ENCODE measurements around the gene GNPTG. TPM values are rescaled to one million over a fixed set of nuclear protein-coding genes. Genes with fewer than 3 reads are reported as not detected.

Gene GNPTG
- total and polyA plus RNA-seq, 9 donors: 37.6 to 46.8 (median 40.3) TPM

GRCh38 chr16:1318268-1318545 lies 33.5 kb upstream of the GNPTG start:
- 82% methylated on average over 9 of the region's 9 CpGs for WGBS (ENCODE audit: insufficient coverage)

GRCh38 chr16:1319041-1319440 lies 32.7 kb upstream of the GNPTG start:
- Histone ChIP-seq H3K36me3 (ENCODE audit: control insufficient read depth, insufficient read depth, low read length) (peaks cover 95% of the 10 kb centered on the region), H3K27me3 (ENCODE audit: control insufficient read depth, insufficient read depth, low read length) (no peaks in the 10 kb centered on the region), H3K27ac (ENCODE audit: low read length) (no peak overlapping the region), H3K4me1 (ENCODE audit: control insufficient read depth, insufficient read depth, low read length) (no peaks in the 10 kb centered on the region), H3K4me3 (ENCODE audit: low read length) (no peak overlapping the region), H3K9me3 (replicated peaks; ENCODE audit: control insufficient read depth, low read depth, low read length) (no peaks in the 10 kb centered on the region)
- no peak for DNase-seq
- 92% methylated on average over 33 of the region's 33 CpGs for WGBS (ENCODE audit: insufficient coverage)

More at GRCh38 chr16:1318268-1318545, 33.5 kb upstream of the GNPTG start:
- no peak overlapping the region for H3K27ac ChIP-seq (ENCODE audit: low read length)
- peaks cover 94% of the 10 kb centered on the region for H3K36me3 ChIP-seq (ENCODE audit: control insufficient read depth, insufficient read depth, low read length)
- H3K4me1 ChIP-seq (ENCODE audit: control insufficient read depth, insufficient read depth, low read length): no peaks in the 10 kb centered on the region
- H3K27me3 ChIP-seq (ENCODE audit: control insufficient read depth, insufficient read depth, low read length): no peaks in the 10 kb centered on the region
- no peak overlapping the region for H3K4me3 ChIP-seq (ENCODE audit: low read length)
- H3K9me3 ChIP-seq (replicated peaks; ENCODE audit: control insufficient read depth, low read depth, low read length): no peaks in the 10 kb centered on the region
- no peak for DNase-seq

GRCh38 chr16:1320097-1320496 lies 31.6 kb upstream of the GNPTG start:
- no peak overlapping the region for H3K27ac ChIP-seq (ENCODE audit: low read length)
- no peak overlapping the region for H3K4me3 ChIP-seq (ENCODE audit: low read length)
- WGBS (ENCODE audit: insufficient coverage): 85% methylated on average over 11 of the region's 12 CpGs
- DNase-seq: no peak
- H3K4me1 ChIP-seq (ENCODE audit: control insufficient read depth, insufficient read depth, low read length): no peaks in the 10 kb centered on the region
- no peaks in the 10 kb centered on the region for H3K27me3 ChIP-seq (ENCODE audit: control insufficient read depth, insufficient read depth, low read length)
- H3K9me3 ChIP-seq (replicated peaks; ENCODE audit: control insufficient read depth, low read depth, low read length): no peaks in the 10 kb centered on the region
- H3K36me3 ChIP-seq (ENCODE audit: control insufficient read depth, insufficient read depth, low read length): peaks cover 95% of the 10 kb centered on the region

DNA sequence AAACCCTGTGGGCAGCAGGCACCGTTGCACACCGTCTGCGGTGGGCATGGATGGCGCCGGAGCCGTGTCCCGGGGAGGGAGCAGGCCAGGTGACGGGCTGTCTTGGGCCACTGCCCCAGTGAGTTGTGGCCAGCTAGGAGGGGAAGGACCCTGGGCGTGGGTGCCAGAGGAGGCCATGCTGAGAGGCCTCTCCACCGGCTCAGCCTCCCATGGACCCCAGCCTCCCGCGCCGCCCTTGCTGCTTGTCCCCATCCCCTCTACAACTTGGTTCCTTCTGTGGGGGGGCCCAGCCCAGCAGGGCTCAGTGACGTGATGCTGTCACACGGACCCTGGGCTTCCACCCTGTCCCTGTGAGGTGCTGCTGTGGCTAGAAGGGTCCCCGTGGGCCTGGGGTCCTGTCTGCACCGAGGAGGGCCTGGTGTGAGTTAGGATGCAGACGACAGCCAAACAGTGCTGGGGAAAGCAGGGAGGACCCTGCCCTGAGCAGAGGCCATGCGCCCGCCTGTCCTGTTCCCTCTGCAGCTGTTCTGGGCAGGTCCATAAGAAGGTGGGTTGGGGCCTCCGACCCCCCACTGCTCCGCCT lies 31.0 kb upstream of the GNPTG start:
- no peaks in the 10 kb centered on the region for H3K4me1 ChIP-seq (ENCODE audit: control insufficient read depth, insufficient read depth, low read length)
- no peaks in the 10 kb centered on the region for H3K9me3 ChIP-seq (replicated peaks; ENCODE audit: control insufficient read depth, low read depth, low read length)
- peaks cover 94% of the 10 kb centered on the region for H3K36me3 ChIP-seq (ENCODE audit: control insufficient read depth, insufficient read depth, low read length)
- H3K4me3 ChIP-seq (ENCODE audit: low read length): no peak overlapping the region
- H3K27ac ChIP-seq (ENCODE audit: low read length): no peak overlapping the region
- no peak for DNase-seq
- H3K27me3 ChIP-seq (ENCODE audit: control insufficient read depth, insufficient read depth, low read length): no peaks in the 10 kb centered on the region
- WGBS (ENCODE audit: insufficient coverage): 84% methylated on average over 17 of the region's 22 CpGs

DNA sequence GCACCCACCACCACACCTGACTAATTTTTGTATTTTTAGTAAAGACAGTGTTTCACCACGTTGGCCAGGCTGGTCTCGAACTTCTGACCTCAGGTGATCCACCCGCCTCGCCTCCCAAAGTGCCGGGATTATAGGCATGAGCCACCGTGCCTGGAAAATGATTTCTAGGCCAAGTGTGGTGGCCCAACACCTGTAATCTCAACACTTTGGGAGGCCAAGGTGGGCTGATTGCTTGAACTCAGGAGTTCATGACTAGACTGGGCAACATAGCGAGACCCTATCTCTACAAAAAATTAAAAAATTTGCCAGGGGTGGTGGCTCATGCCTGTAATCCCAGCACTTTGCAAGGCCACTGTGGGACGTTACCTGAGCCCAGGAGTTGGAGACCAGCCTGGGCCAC lies 29.3 kb upstream of the GNPTG start:
- Histone ChIP-seq H3K9me3 (replicated peaks; ENCODE audit: control insufficient read depth, low read depth, low read length) (no peaks in the 10 kb centered on the region), H3K27ac (ENCODE audit: low read length) (no peak overlapping the region), H3K4me1 (ENCODE audit: control insufficient read depth, insufficient read depth, low read length) (no peaks in the 10 kb centered on the region), H3K27me3 (ENCODE audit: control insufficient read depth, insufficient read depth, low read length) (no peaks in the 10 kb centered on the region), H3K36me3 (ENCODE audit: control insufficient read depth, insufficient read depth, low read length) (peaks cover 77% of the 10 kb centered on the region), H3K4me3 (ENCODE audit: low read length) (no peak overlapping the region)
- no peak for DNase-seq
- WGBS (ENCODE audit: insufficient coverage): 97% methylated on average over 6 of the region's 8 CpGs

DNA sequence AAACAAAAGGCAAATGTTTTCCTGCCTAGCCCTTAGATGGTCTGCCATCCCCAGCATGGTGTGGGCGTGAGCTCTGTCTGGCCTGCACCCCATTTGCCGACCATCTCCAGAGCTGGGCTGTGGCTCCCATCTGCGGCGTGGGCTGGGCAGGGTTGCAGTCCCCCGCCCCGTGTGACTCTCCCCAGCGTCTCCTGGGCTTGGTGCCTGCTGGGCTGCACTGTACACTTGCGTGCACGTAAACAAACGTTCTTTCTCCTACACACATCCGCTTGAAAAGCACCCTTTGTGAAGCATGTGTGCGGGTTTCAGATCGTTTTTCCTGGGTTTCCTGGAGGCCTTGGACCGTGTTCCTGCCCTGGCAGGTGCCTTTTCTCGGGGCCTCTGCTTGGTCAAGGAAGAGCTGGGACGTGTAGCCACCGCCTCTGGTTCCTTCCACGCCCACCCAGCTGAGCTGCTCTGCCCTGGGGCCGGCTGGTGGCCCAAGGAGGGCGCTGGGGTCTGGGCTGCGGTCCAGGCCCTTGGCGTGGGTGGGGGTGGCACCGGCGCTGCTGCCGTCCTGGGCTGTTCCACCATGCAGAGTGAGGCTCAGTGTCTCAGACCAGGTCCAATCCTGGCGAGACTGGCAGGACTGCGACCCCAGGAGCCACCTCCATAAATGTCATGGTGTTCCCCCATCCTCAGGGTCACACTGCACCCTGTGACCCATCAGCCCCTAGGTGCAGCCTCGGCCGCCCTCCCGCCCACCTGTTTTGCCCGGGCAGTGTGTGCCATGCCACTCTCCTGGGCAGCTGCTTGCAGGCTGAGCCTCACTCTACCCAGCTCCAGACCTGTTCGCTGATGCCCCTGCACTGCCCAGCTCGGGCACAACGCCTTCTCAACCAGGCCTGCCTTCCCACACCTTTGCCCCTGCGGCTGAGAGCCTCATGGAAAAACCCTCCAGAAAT lies 28.2 kb upstream of the GNPTG start:
- WGBS (ENCODE audit: insufficient coverage): 83% methylated on average over 32 of the region's 35 CpGs
- DNase-seq: no peak
- no peak overlapping the region for H3K27ac ChIP-seq (ENCODE audit: low read length)
- H3K9me3 ChIP-seq (replicated peaks; ENCODE audit: control insufficient read depth, low read depth, low read length): no peaks in the 10 kb centered on the region
- H3K27me3 ChIP-seq (ENCODE audit: control insufficient read depth, insufficient read depth, low read length): no peaks in the 10 kb centered on the region
- no peaks in the 10 kb centered on the region for H3K4me1 ChIP-seq (ENCODE audit: control insufficient read depth, insufficient read depth, low read length)
- H3K4me3 ChIP-seq (ENCODE audit: low read length): no peak overlapping the region
- peaks cover 65% of the 10 kb centered on the region for H3K36me3 ChIP-seq (ENCODE audit: control insufficient read depth, insufficient read depth, low read length)

- WGBS (ENCODE audit: insufficient coverage): 72% methylated on average over 17 of the region's 22 CpGs
- H3K36me3 ChIP-seq (ENCODE audit: control insufficient read depth, insufficient read depth, low read length): peaks cover 58% of the 10 kb centered on the region
- no peaks in the 10 kb centered on the region for H3K9me3 ChIP-seq (replicated peaks; ENCODE audit: control insufficient read depth, low read depth, low read length)
- no peak for DNase-seq
- H3K27me3 ChIP-seq (ENCODE audit: control insufficient read depth, insufficient read depth, low read length): no peaks in the 10 kb centered on the region
- no peaks in the 10 kb centered on the region for H3K4me1 ChIP-seq (ENCODE audit: control insufficient read depth, insufficient read depth, low read length)
- no peak overlapping the region for H3K27ac ChIP-seq (ENCODE audit: low read length)
- H3K4me3 ChIP-seq (ENCODE audit: low read length): no peak overlapping the region
Observed at GRCh38 chr16:1324286-1324826, 27.4 kb upstream of the GNPTG start.

DNA sequence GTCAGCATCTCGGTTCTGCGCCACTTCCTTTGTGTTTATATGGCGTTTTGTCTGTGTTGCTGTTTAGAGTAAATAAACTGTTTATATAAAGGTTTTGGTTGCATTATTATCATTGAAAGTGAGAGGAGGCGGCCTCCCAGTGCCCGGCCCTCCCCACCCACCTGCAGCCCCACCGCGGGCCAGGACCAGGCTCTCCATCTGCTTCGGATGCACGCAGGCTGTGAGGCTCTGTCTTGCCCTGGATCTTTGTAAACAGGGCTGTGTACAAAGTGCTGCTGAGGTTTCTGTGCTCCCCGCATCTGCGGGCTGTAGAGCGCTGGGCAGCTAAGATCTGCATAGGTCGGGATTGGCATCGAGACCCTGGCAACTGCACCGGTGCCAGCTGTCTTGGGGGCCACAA lies 26.5 kb upstream of the GNPTG start:
- no peak for DNase-seq
- H3K4me3 ChIP-seq (ENCODE audit: low read length): no peak overlapping the region
- WGBS (ENCODE audit: insufficient coverage): 82% methylated on average over 10 of the region's 15 CpGs
- H3K27me3 ChIP-seq (ENCODE audit: control insufficient read depth, insufficient read depth, low read length): peaks cover 6% of the 10 kb centered on the region
- no peaks in the 10 kb centered on the region for H3K9me3 ChIP-seq (replicated peaks; ENCODE audit: control insufficient read depth, low read depth, low read length)
- H3K4me1 ChIP-seq (ENCODE audit: control insufficient read depth, insufficient read depth, low read length): no peaks in the 10 kb centered on the region
- H3K27ac ChIP-seq (ENCODE audit: low read length): no peak overlapping the region
- H3K36me3 ChIP-seq (ENCODE audit: control insufficient read depth, insufficient read depth, low read length): peaks cover 49% of the 10 kb centered on the region

DNA sequence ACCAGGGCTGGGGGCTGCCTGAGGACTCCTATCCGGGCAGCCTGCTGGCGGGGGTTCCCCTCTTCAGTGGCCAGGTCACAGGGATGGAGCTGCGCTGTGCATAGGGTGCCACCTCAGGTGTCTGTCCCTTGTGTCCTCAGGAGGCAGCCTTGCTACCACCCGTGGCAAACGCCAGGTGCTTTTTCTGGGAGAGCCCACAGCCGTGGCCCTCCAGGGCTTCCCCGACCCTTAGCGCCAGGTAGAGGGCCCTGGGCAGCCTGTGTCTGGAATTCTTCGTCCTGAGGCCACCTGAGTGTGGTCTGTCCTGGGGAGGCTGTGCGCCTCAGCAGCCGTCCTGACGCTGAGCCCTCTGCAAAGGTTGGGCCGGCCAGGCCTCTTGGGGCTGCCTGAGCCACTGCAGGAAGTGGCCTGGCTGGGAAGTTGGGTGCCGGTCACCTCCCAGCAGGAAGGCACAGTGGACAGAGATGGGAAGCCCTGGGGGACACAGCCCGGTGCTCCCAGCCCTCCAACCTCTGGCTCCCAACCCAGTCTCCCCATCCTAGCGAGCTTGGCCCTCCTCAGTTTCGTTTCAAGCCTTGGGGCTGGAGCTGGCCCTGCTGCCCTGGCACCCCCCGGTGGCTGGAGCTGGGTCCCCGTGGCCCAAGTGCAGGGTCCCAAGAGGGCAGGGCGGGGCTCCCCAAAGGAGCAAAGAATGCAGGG lies 25.9 kb upstream of the GNPTG start:
- H3K27me3 ChIP-seq (ENCODE audit: control insufficient read depth, insufficient read depth, low read length): peaks cover 11% of the 10 kb centered on the region
- no peak for DNase-seq
- 55% methylated on average over 18 of the region's 20 CpGs for WGBS (ENCODE audit: insufficient coverage)
- H3K9me3 ChIP-seq (replicated peaks; ENCODE audit: control insufficient read depth, low read depth, low read length): no peaks in the 10 kb centered on the region
- peaks cover 43% of the 10 kb centered on the region for H3K36me3 ChIP-seq (ENCODE audit: control insufficient read depth, insufficient read depth, low read length)
- no peak overlapping the region for H3K4me3 ChIP-seq (ENCODE audit: low read length)
- H3K27ac ChIP-seq (ENCODE audit: low read length): no peak overlapping the region
- no peaks in the 10 kb centered on the region for H3K4me1 ChIP-seq (ENCODE audit: control insufficient read depth, insufficient read depth, low read length)

DNA sequence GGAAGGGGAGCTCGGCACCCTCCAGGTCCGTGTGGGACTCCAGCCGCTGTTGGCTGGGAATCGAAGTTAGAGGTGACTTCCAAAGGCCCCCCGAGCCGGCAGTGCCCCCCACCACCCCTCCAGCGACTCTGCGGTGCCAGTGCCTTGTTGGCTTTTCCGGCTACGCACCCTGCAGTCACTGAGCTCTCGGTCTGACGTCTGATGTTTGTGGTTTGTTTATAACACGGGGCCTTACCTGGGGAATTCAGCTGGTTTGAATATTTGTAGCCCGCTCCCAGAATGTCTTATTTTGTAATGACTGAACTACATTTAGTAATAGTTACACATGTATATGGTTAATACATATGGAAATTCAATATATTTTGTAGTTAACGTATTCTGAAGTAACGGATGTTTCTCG lies 25.3 kb upstream of the GNPTG start:
- WGBS (ENCODE audit: insufficient coverage): 67% methylated on average over 2 of the region's 17 CpGs
- no peak for DNase-seq
- Histone ChIP-seq H3K4me1 (ENCODE audit: control insufficient read depth, insufficient read depth, low read length) (no peaks in the 10 kb centered on the region), H3K9me3 (replicated peaks; ENCODE audit: control insufficient read depth, low read depth, low read length) (no peaks in the 10 kb centered on the region), H3K27ac (ENCODE audit: low read length) (no peak overlapping the region), H3K27me3 (ENCODE audit: control insufficient read depth, insufficient read depth, low read length) (peaks cover 17% of the 10 kb centered on the region), H3K4me3 (ENCODE audit: low read length) (no peak overlapping the region), H3K36me3 (ENCODE audit: control insufficient read depth, insufficient read depth, low read length) (peaks cover 38% of the 10 kb centered on the region)

All from muscle of leg (tissue), 11 donors.